Measurements from ENCODE around the gene ASB1.
"Not testable (repeated sequence)": the region's sequence is repeated elsewhere in the genome, so short reads cannot be mapped to it uniquely, and the experiment has no call there.

ASB1 gene

GRCh38 chr2:238424313-238424700 lies 2.4 kb upstream of the ASB1 start:
- no peak for DNase-seq

GRCh38 chr2:238425505-238425978 lies 1.2 kb upstream of the ASB1 start:
- DNase-seq, result no peak

GRCh38 chr2:238425979-238426567 lies 654 bp upstream of the ASB1 start:
- DNase-seq, result peak; percentile 56

GRCh38 chr2:238427435-238428162 lies 872 bp downstream of the ASB1 start:
- DNase-seq, result no peak

GRCh38 chr2:238428866-238429265 lies 2.1 kb downstream of the ASB1 start:
- DNase-seq, result no peak

- DNase-seq, result no peak
Measured at GRCh38 chr2:238430781-238431180, 4.1 kb downstream of the ASB1 start.

- DNase-seq, result no peak
Measured at GRCh38 chr2:238431456-238431855, 4.7 kb downstream of the ASB1 start.

GRCh38 chr2:238433300-238433915 lies 6.7 kb downstream of the ASB1 start:
- no peak for DNase-seq

- no peak for DNase-seq
Measured at GRCh38 chr2:238433941-238434845, 7.5 kb downstream of the ASB1 start.

GRCh38 chr2:238434846-238435751 lies 8.4 kb downstream of the ASB1 start:
- no peak for DNase-seq

- no peak for DNase-seq
Measured at GRCh38 chr2:238435752-238436096, 9.0 kb downstream of the ASB1 start.

- no peak for DNase-seq
Measured at GRCh38 chr2:238438856-238439849, 12.4 kb downstream of the ASB1 start.

GRCh38 chr2:238439917-238440316 lies 13.2 kb downstream of the ASB1 start:
- DNase-seq, result no peak

GRCh38 chr2:238440331-238440730 lies 13.6 kb downstream of the ASB1 start:
- DNase-seq, result no peak

GRCh38 chr2:238440767-238441166 lies 14.0 kb downstream of the ASB1 start:
- DNase-seq, result no peak

GRCh38 chr2:238441262-238442114 lies 14.8 kb downstream of the ASB1 start:
- peak; percentile 4 for DNase-seq

GRCh38 chr2:238442257-238442656 lies 15.5 kb downstream of the ASB1 start:
- not testable (repeated sequence) for DNase-seq

GRCh38 chr2:238444242-238444641 lies 17.5 kb downstream of the ASB1 start:
- no peak for DNase-seq

GRCh38 chr2:238445409-238446190 lies 18.9 kb downstream of the ASB1 start:
- no peak for DNase-seq

Data from COR-L47 (cell line).